GM19099 (cell line): ENCODE data around the gene MGLL.

Experiments used
- POLR2A ChIP-seq: IDR thresholded peaks from 3 replicates; pipeline ENCODE4 v1.6.1; 2011; ENCODE audit warnings: low read depth; ENCODE audit not compliant: insufficient read length; ENCODE audit errors: extremely low read depth

MGLL gene

GRCh38 chr3:127711021-127711695, 111.2 kb downstream of the MGLL start:
- TF ChIP-seq POLR2A: no peak

GRCh38 chr3:127710155-127710941, 112.0 kb downstream of the MGLL start:
- no peak for TF ChIP-seq POLR2A

GRCh38 chr3:127709320-127710060, 112.8 kb downstream of the MGLL start:
- no peak for TF ChIP-seq POLR2A

- no peak for TF ChIP-seq POLR2A
These were observed 113.5 kb downstream of the MGLL start for GRCh38 chr3:127708837-127709236.

- TF ChIP-seq POLR2A: no peak
These were observed 114.4 kb downstream of the MGLL start for GRCh38 chr3:127707851-127708411.

- TF ChIP-seq POLR2A: no peak
These were observed 115.4 kb downstream of the MGLL start for GRCh38 chr3:127706785-127707351.

- no peak for TF ChIP-seq POLR2A
These were observed 116.0 kb downstream of the MGLL start for GRCh38 chr3:127706312-127706711.

GRCh38 chr3:127702151-127702578, 120.2 kb downstream of the MGLL start:
- TF ChIP-seq POLR2A: no peak

- TF ChIP-seq POLR2A: no peak
These were observed 120.9 kb downstream of the MGLL start for GRCh38 chr3:127701280-127701911.

GRCh38 chr3:127700406-127700805, 121.9 kb downstream of the MGLL start:
- no peak for TF ChIP-seq POLR2A

- no peak for TF ChIP-seq POLR2A
These were observed 122.7 kb downstream of the MGLL start for GRCh38 chr3:127699416-127700300.

- TF ChIP-seq POLR2A: no peak
These were observed 123.5 kb downstream of the MGLL start for GRCh38 chr3:127698691-127699415.

GRCh38 chr3:127698286-127698685, 124.0 kb downstream of the MGLL start:
- no peak for TF ChIP-seq POLR2A
